IMR-90 (cell line): Measurements from ENCODE around the gene PLEKHD1. TPM values are rescaled to one million over a fixed set of nuclear protein-coding genes. Genes with fewer than 3 reads are reported as not detected.

Experiments used
- ATAC-seq: fragments of 200-7000 bp; cut with Tn5 transposase; 2 replicates; pipeline ENCODE4 v1.9.1; 2020; ENCODE audit warnings: low read depth, mild to moderate bottlenecking, moderate library complexity
- BruUV-seq: library from RNA; stranded (reverse); fragments of 400-500 nt; replicated peaks from 2 replicates; lab custom pipeline; 2021; lab: Mats Ljungman, UMichigan
- CTCF ChIA-PET: fragments of 300-600 bp; formaldehyde crosslinking; extraction: SDS; loops from one replicate; lab custom pipeline; 2021; ENCODE audit warnings: antibody characterized with exemption; lab: Yijun Ruan, JAX
- POLR2A ChIA-PET: fragments of 300-600 bp; sonication (Branson Sonifier 250); formaldehyde crosslinking; loops from one replicate; lab custom pipeline; 2022; ENCODE audit warnings: antibody characterized with exemption; ENCODE audit not compliant: unreplicated experiment; lab: Charles Lee
- DNase-seq: peaks from one replicate; pipeline ENCODE4 v3.0.0; 2013
- H2AFZ ChIP-seq: replicated peaks from 2 replicates; pipeline ENCODE3; 2013; ENCODE audit warnings: low read length, mild to moderate bottlenecking; ENCODE audit not compliant: poor library complexity
- H2AK5ac ChIP-seq: 2 replicates; pipeline ENCODE4 v1.6.1; 2013; ENCODE audit warnings: low read depth, low read length, inconsistent platforms
- H2AK9ac ChIP-seq: replicated peaks from 2 replicates; pipeline ENCODE3; 2013; ENCODE audit warnings: mild to moderate bottlenecking, low read depth, low read length, moderate library complexity; ENCODE audit not compliant: poor library complexity
- H2BK120ac ChIP-seq: 2 replicates; pipeline ENCODE4 v1.6.1; 2013; ENCODE audit warnings: low read depth, low read length, inconsistent platforms
- H2BK15ac ChIP-seq: 3 replicates; pipeline ENCODE4 v1.6.1; 2013; ENCODE audit warnings: low read depth, low read length, inconsistent platforms
- H2BK20ac ChIP-seq: 2 replicates; pipeline ENCODE4 v1.6.1; 2013; ENCODE audit warnings: low read depth, mild to moderate bottlenecking, inconsistent platforms, low read length, moderate library complexity
- H2BK5ac ChIP-seq: 2 replicates; pipeline ENCODE4 v1.6.1; 2013; ENCODE audit warnings: mild to moderate bottlenecking, low read depth, low read length, inconsistent platforms; ENCODE audit not compliant: poor library complexity, severe bottlenecking
- H3K14ac ChIP-seq: replicated peaks from 2 replicates; pipeline ENCODE4 v1.6.1; 2013; ENCODE audit warnings: low read depth, low read length, inconsistent platforms
- H3K18ac ChIP-seq: 2 replicates; pipeline ENCODE4 v1.6.1; 2013; ENCODE audit warnings: low read depth, low read length, control low read depth
- H3K23ac ChIP-seq: 2 replicates; pipeline ENCODE4 v1.6.1; 2013; ENCODE audit warnings: low read depth, low read length, inconsistent platforms
- H3K27ac ChIP-seq: 2 replicates; pipeline ENCODE4 v1.5.1; 2013; ENCODE audit warnings: mild to moderate bottlenecking, control low read depth, low read length; ENCODE audit not compliant: insufficient read depth
- H3K27me3 ChIP-seq: 2 replicates; pipeline ENCODE4 v1.6.1; 2013; ENCODE audit warnings: low read length; ENCODE audit not compliant: control insufficient read depth, insufficient read depth
- H3K36me3 ChIP-seq: 2 replicates; pipeline ENCODE4 v1.6.1; 2013; ENCODE audit warnings: low read length, mixed read lengths; ENCODE audit not compliant: control insufficient read depth, insufficient read depth
- H3K4ac ChIP-seq: 2 replicates; pipeline ENCODE4 v1.6.1; 2013; ENCODE audit warnings: low read depth, low read length, inconsistent platforms
- H3K4me1 ChIP-seq: 2 replicates; pipeline ENCODE4 v1.6.1; 2013; ENCODE audit warnings: low read length, mixed read lengths; ENCODE audit not compliant: control insufficient read depth, insufficient read depth
- H3K4me2 ChIP-seq: 2 replicates; pipeline ENCODE4 v1.6.1; 2013; ENCODE audit warnings: low read depth, mild to moderate bottlenecking, control low read depth, low read length, moderate library complexity
- H3K4me3 ChIP-seq: 2 replicates; pipeline ENCODE4 v1.5.1; 2013; ENCODE audit warnings: low read depth, mild to moderate bottlenecking, control low read depth, low read length, moderate library complexity; ENCODE audit not compliant: insufficient read depth
- H3K56ac ChIP-seq: 2 replicates; pipeline ENCODE4 v1.6.1; 2013; ENCODE audit warnings: low read length, inconsistent platforms; ENCODE audit not compliant: insufficient read depth; ENCODE audit errors: extremely low read depth
- H3K79me1 ChIP-seq, 2 experiments: 2 replicates each; pipeline ENCODE4 v1.6.1; 2013; ENCODE audit warnings: low read length in 2 of 2, inconsistent platforms in 1 of 2, low read depth in 1 of 2
- H3K9ac ChIP-seq: 2 replicates; pipeline ENCODE4 v1.6.1; 2013; ENCODE audit warnings: low read depth, low read length, control low read depth
- H3K9me1 ChIP-seq: 2 replicates; pipeline ENCODE4 v1.6.1; 2013; ENCODE audit warnings: low read length, inconsistent platforms; ENCODE audit not compliant: insufficient read depth
- H3K9me3 ChIP-seq: 2 replicates; pipeline ENCODE4 v1.6.1; 2013; ENCODE audit warnings: low read length; ENCODE audit not compliant: control insufficient read depth, insufficient read depth
- H4K20me1 ChIP-seq: 2 replicates; pipeline ENCODE4 v1.6.1; 2013; ENCODE audit warnings: low read length, inconsistent platforms; ENCODE audit not compliant: insufficient read depth
- H4K5ac ChIP-seq: 2 replicates; pipeline ENCODE4 v1.6.1; 2013; ENCODE audit warnings: mild to moderate bottlenecking, low read depth, low read length, control low read depth
- H4K8ac ChIP-seq, 2 experiments: 2 replicates each; pipeline ENCODE4 v1.6.1; 2013; ENCODE audit warnings: low read depth in 2 of 2, low read length in 2 of 2, control low read depth in 1 of 2, inconsistent platforms in 1 of 2
- H4K91ac ChIP-seq: 2 replicates; pipeline ENCODE4 v1.6.1; 2013; ENCODE audit warnings: low read depth, low read length, inconsistent platforms; ENCODE audit not compliant: insufficient read depth
- BHLHE40 ChIP-seq: fragments of 150-350 bp; IDR thresholded peaks from 2 replicates; pipeline ENCODE4 v1.6.1; 2016; ENCODE audit warnings: mild to moderate bottlenecking, low read depth, low read length
- MAFK ChIP-seq: IDR thresholded peaks from 2 replicates; pipeline ENCODE4 v1.6.1; 2012; ENCODE audit warnings: low read depth, low read length, improper control_type of control experiment
- MAZ ChIP-seq: IDR thresholded peaks from 2 replicates; pipeline ENCODE4 v1.6.1; 2012; ENCODE audit warnings: low read depth, mild to moderate bottlenecking, low read length, improper control_type of control experiment, moderate library complexity, borderline replicate concordance
- NFE2L2 ChIP-seq: fragments of 150-350 bp; IDR thresholded peaks from 2 replicates; pipeline ENCODE4 v1.6.1; 2016; ENCODE audit warnings: low read depth, mild to moderate bottlenecking, low read length
- POLR2A ChIP-seq: IDR thresholded peaks from 2 replicates; pipeline ENCODE4 v1.6.1; 2012; ENCODE audit warnings: mild to moderate bottlenecking, low read depth, low read length
- RAD21 ChIP-seq: IDR thresholded peaks from 2 replicates; pipeline ENCODE4 v1.6.1; 2012; ENCODE audit warnings: low read length, improper control_type of control experiment
- RCOR1 ChIP-seq: IDR thresholded peaks from 2 replicates; pipeline ENCODE4 v1.6.1; 2012; ENCODE audit warnings: mild to moderate bottlenecking, low read length, improper control_type of control experiment; ENCODE audit not compliant: insufficient replicate concordance
- SMC3 ChIP-seq: fragments of 150-350 bp; IDR thresholded peaks from 2 replicates; pipeline ENCODE4 v1.6.1; 2016; ENCODE audit warnings: low read depth, mild to moderate bottlenecking, antibody characterized with exemption, low read length, moderate library complexity
- WGBS, 2 experiments: methylation state at CpG; one replicate each; pipeline versions ENCODE4 v1.1.5 to v1.1.7; 2013; ENCODE audit warnings: missing lambda C conversion rate in 2 of 2; ENCODE audit not compliant: insufficient read length in 1 of 2; ENCODE audit errors: extremely low coverage in 2 of 2; 5-methylcytosine and 5-hydroxymethylcytosine counted together
- dilution Hi-C: fragments of 300-500 bp; cut with HindIII; formaldehyde crosslinking; loops from one replicate; pipeline ENCODE4 v1.14.3; 2018; ENCODE audit warnings: low sequenced_read_pairs; ENCODE audit not compliant: unreplicated experiment
- in situ Hi-C: fragments of 300-500 bp; cut with MboI; formaldehyde crosslinking; loops from 3 replicates; pipeline ENCODE4 v1.14.3; 2019; ENCODE audit warnings: low sequenced_read_pairs, inconsistent platforms, mixed read lengths
- intact Hi-C: fragments of 100-400 bp; cut with micrococcal nuclease; formaldehyde crosslinking; loops from 2 replicates; pipeline ENCODE4 v1.10.0; 2022
- polyA plus RNA-seq, 3 experiments: library from polyadenylated mRNA; depleted of rRNA; stranded (reverse); fragments of >200 nt; gene quantifications; 2 replicates each; pipeline ENCODE4 v1.2.3, GENCODE V29; 2012; ENCODE audit warnings: low replicate concordance in 1 of 3
- total RNA-seq: library from RNA; depleted of rRNA; stranded (reverse); fragments of >200 nt; gene quantifications from 2 replicates; pipeline ENCODE4 v1.2.3, GENCODE V29; 2012
- TF ChIP-seq, protein P1 (sequence below): conservative IDR thresholded peaks from 2 replicates; pipeline ENCODE4 v1.5.1; 2012; ENCODE audit warnings: mild to moderate bottlenecking, low read depth, low read length, improper control_type of control experiment

Gene PLEKHD1
- total and polyA plus RNA-seq, 2 of the 4 experiments (the other 2 are of a cell fraction), result under 0.01 TPM; not detected in 1

DNA sequence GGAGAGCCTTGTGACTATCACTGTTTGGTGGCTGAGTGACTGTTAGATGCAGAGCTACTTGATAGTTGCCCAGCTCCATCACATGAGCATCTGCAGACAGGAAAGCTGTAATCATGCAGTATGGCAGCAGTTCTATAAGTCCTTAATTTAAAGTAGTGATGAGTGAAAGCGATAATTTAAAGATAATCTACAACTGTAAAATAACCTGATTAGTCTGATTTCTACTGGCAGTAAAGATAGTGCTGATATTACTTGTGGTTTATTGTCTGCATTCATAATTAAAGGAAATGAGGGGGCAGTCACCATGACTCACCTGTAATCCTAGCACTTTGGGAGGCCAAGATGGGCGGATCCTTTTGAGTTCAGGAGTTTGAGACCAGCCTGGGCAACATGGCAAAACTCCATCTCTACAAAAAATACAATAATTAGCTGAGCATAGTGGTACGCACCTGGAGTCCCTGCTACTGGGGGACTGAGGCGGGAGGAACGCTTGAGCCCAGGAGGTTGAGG is 41.2 kb upstream of the PLEKHD1 start:
- Histone ChIP-seq H3K23ac (no peak overlapping the region; the same call in 1 of the 2 replicates), H2BK5ac (no peak overlapping the region), H3K14ac (no peak overlapping the region; the same call in 1 of the 2 replicates), H3K27ac (no peak overlapping the region), H2BK120ac (no peak overlapping the region), H3K56ac (no peak overlapping the region), H2BK15ac (no peak overlapping the region), H2AK5ac (no peak overlapping the region), H3K4me3 (no peak overlapping the region), H2AK9ac (peak overlapping the region; percentile 78), H3K4me2 (no peak overlapping the region), H4K91ac (no peak overlapping the region), H3K9me3 (no peaks in the 10 kb centered on the region), H4K20me1 (peaks cover 4% of the 10 kb centered on the region), H3K79me1 (peaks cover 30 to 46% of the 10 kb centered on the region in 2 experiments), H3K9ac (no peak overlapping the region), H3K18ac (no peak overlapping the region), H3K4me1 (no peaks in the 10 kb centered on the region), H4K5ac (no peak overlapping the region), H2AFZ (no peak overlapping the region), H2BK20ac (no peak overlapping the region), H3K9me1 (peaks cover 16% of the 10 kb centered on the region), H3K27me3 (no peaks in the 10 kb centered on the region), H4K8ac (peak overlapping the region in 1 of 2 experiments; percentile 31; a peak in 1 of 4 replicates), H3K36me3 (peaks cover 12% of the 10 kb centered on the region), H3K4ac (no peak overlapping the region)
- POLR2A ChIA-PET, result no interaction called here
- no peak for ATAC-seq
- in situ Hi-C loops, result no loop called here
- TF ChIP-seq RCOR1, result no peak
- no peak for TF ChIP-seq POLR2A
- no peak for TF ChIP-seq NFE2L2
- TF ChIP-seq RAD21, result no peak
- TF ChIP-seq, protein P1, sequence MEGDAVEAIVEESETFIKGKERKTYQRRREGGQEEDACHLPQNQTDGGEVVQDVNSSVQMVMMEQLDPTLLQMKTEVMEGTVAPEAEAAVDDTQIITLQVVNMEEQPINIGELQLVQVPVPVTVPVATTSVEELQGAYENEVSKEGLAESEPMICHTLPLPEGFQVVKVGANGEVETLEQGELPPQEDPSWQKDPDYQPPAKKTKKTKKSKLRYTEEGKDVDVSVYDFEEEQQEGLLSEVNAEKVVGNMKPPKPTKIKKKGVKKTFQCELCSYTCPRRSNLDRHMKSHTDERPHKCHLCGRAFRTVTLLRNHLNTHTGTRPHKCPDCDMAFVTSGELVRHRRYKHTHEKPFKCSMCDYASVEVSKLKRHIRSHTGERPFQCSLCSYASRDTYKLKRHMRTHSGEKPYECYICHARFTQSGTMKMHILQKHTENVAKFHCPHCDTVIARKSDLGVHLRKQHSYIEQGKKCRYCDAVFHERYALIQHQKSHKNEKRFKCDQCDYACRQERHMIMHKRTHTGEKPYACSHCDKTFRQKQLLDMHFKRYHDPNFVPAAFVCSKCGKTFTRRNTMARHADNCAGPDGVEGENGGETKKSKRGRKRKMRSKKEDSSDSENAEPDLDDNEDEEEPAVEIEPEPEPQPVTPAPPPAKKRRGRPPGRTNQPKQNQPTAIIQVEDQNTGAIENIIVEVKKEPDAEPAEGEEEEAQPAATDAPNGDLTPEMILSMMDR, result no peak
- no peak for TF ChIP-seq MAZ
- no peak for TF ChIP-seq SMC3
- TF ChIP-seq MAFK, result no peak
- TF ChIP-seq BHLHE40, result no peak
- CTCF ChIA-PET, result no interaction called here
- no TSS peak for BruUV-seq
- no CpG with 5 or more reads among the region's 5 CpGs for WGBS, 2 experiments
- dilution Hi-C loops, result no loop called here
- DNase-seq, result no peak
- intact Hi-C loops, result no loop called here
